ENCODE results near the gene MRPS17.

The MRPS17 gene

DNA sequence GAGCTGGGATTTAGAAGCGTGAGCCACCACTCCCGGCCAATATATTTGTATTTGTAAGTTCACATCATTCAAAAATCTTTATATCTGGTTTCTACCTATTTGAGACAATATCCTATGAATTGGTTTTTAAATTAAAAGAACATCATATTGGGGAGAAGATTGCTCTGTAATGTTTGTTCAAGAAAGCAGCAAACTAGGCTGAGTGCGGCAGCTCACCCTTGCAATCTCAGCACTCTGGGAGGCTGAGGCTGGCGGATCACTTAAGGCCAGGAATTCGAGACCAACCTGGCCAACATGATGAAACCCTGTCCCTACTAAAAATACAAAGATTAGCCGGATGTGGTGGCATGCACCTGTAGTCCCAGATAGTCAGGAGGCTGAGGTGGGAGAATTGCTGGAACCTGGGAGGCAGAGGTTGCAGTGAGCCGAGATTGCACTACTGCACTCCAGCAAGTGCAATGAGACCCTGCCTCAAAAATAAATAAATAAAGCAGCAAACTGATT lies 22.1 kb downstream of the MRPS17 start:
- TF ChIP-seq, protein P1, sequence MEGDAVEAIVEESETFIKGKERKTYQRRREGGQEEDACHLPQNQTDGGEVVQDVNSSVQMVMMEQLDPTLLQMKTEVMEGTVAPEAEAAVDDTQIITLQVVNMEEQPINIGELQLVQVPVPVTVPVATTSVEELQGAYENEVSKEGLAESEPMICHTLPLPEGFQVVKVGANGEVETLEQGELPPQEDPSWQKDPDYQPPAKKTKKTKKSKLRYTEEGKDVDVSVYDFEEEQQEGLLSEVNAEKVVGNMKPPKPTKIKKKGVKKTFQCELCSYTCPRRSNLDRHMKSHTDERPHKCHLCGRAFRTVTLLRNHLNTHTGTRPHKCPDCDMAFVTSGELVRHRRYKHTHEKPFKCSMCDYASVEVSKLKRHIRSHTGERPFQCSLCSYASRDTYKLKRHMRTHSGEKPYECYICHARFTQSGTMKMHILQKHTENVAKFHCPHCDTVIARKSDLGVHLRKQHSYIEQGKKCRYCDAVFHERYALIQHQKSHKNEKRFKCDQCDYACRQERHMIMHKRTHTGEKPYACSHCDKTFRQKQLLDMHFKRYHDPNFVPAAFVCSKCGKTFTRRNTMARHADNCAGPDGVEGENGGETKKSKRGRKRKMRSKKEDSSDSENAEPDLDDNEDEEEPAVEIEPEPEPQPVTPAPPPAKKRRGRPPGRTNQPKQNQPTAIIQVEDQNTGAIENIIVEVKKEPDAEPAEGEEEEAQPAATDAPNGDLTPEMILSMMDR (IDR thresholded peaks at IDR 0.05; ENCODE audit: low read depth, low read length), result no peak

DNA sequence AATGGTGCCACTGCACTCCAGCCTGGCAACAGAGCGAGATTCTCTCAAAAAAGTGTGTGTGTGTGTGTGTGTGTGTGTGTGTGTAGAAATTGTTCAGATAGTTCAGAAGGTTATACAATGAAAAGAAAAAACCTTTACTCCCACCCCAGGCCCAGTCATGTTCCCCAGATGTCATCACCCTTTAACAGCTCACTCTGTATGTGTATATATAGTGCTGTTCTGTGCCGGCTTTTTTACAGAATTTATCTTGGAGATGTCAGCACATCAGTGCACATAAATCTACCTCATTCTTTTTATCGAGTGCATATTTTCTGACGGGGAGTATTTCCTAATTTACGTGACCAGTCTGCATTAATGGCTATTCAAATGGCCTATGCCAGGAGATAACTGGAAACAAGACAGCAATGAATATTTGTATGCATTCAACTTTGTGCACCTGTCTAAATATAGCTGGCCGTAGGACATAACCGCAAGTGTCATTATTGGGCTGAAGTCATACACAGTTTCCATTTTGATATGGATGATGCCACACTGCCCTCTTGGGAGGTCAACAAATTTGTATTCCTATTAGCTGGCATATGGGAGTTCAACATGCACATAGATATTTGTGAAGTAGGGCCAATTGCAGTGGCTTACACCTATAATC lies 24.4 kb downstream of the MRPS17 start:
- TF ChIP-seq, protein P1 (IDR thresholded peaks at IDR 0.05; ENCODE audit: low read depth, low read length), result no peak
- no peak overlapping the region for H3K4me3 ChIP-seq (ENCODE audit: low read depth, low read length)

More for the DNA sequence above, 22.1 kb downstream of the MRPS17 start:
- no peak overlapping the region for H3K4me3 ChIP-seq (ENCODE audit: low read depth, low read length)

DNA sequence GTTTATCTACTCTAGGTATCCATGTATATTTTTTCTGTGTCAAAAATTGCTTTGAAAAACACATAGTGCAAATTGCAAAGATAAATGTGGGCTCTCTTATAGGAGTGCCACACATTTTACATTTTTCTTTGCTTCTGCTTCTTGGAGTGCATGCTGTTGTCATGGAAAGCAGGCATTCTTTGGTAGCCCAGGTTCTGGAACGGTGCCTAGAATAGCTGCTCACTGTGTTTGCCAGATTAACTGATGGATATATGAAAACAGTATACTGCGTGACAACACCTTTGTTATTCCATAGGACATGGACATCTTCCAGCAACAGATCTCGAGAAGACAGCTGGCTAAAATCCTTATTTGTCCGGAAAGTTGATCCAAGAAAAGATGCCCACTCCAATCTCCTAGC lies 26.2 kb downstream of the MRPS17 start:
- H3K4me3 ChIP-seq (ENCODE audit: low read depth, low read length), result no peak overlapping the region
- TF ChIP-seq, protein P1 (IDR thresholded peaks at IDR 0.05; ENCODE audit: low read depth, low read length), result no peak

DNA sequence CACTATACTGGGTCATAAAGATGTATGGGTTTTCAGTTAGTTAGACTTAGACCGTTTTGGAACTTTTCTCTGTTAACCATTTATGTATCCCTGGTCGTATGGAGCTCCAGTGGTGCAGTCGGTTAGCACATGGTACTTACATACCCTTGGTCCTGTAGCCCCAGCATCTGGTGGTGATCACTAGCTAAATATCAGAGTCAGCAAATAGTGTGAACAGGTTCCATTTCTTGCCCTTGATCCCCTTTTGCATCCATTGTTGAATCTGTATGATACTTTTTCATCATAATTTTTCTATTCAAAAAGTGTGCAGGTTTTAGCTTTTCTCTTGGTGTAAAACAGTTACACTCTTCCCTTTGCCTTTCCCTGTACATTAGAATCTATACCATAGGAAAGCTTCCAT lies 28.6 kb downstream of the MRPS17 start:
- TF ChIP-seq, protein P1 (IDR thresholded peaks at IDR 0.05; ENCODE audit: low read depth, low read length), result no peak
- no peak overlapping the region for H3K4me3 ChIP-seq (ENCODE audit: low read depth, low read length)

DNA sequence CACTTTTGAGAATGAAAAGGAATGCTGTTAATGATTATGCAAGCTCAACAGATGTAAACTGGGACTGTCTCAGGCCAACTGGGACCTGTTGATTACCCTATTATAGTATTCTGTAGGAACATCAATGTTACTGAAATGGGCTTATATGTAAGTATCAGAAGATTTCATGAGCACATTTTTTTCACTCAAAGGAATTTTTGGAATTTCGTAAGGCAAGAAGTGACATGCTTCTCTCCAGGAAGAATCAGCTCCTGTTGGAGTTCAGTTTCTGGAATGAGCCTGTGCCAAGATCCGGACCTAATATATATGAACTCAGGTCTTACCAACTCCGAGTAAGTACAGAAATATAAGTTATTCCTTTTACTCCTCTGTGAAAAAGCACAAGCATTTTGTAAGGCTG lies 31.9 kb downstream of the MRPS17 start:
- TF ChIP-seq, protein P1 (IDR thresholded peaks at IDR 0.05; ENCODE audit: low read depth, low read length), result no peak
- H3K4me3 ChIP-seq (ENCODE audit: low read depth, low read length), result no peak overlapping the region

DNA sequence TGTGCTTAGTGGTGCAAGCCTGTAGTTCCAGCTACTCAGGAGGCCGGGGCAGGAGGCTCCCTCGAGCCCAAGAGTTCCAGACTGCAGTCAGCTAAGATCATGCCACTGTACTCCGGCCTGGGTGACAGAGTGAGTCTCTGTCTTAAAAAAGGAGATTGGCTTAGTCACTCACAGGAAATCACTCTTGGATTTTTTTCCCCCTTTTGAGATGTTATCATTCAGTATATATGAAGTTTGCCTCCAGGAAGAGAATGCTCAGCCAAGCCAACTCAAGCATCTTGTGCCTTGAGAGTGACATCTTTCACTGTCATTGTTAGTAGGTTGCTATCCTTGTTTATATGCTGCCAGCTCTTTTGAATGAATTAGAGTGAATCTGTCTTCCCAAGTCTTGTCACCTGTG lies 40.7 kb downstream of the MRPS17 start:
- no peak overlapping the region for H3K4me3 ChIP-seq (ENCODE audit: low read depth, low read length)
- TF ChIP-seq, protein P1 (IDR thresholded peaks at IDR 0.05; ENCODE audit: low read depth, low read length), result no peak

DNA sequence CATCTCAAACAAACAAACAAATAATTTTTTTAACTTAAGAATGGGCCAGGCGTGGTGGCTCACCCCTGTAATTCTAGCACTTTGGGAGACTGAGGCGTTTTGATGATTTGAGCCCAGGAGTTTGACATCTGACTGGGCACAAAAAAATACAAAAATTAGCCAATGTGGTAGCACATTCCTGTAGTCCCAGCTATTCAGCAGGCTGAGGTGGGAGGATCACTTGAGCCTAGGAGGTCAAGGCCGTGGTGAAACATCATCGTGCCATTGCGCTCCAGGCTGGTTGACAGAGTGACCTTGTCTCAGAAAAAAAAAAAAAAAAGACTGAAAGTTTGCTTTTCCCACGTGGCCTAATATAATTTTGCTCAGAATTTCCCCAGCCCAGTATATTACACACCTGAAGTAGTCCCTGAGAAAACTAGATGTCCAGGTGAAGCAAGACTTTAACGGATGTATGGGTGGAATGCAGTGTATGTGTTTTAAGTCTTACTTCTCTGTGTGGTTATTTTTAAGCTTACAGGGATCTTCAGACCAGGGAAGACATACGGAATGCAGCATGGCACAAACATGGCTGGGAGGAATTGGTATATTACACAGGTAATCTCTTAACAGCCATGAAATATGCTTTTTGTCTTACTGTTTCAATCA lies 45.3 kb downstream of the MRPS17 start:
- H3K4me3 ChIP-seq (ENCODE audit: low read depth, low read length), result no peak overlapping the region
- TF ChIP-seq, protein P1 (IDR thresholded peaks at IDR 0.05; ENCODE audit: low read depth, low read length), result no peak

All from WI38 (cell line).